ENCODE data around the gene FN1. TPM values are rescaled to one million over a fixed set of nuclear protein-coding genes. Genes with fewer than 3 reads are reported as not detected.

The FN1 gene
- polyA plus RNA-seq, 1 of the 3 experiments (the other 2 are of a cell fraction), result 1,671 TPM

DNA sequence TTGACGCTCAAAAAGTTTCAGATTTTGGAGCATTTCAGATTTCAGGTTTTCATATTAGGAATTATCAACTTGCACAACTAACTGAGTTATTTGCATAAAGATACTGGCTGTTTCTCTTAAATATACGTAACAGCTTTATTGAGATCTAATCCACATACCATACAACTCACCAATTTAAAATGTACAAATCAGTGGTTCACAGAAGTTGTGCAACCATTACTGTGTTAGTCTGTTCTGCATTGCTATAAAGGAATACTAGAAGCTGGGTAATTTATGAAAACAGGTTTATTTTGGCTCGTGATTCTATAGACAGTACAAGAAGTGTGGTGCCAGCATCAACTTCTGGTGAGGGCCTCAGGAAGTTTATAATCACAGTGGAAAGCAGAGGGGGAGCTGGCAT lies 115.8 kb downstream of the FN1 start:
- peaks cover 32 to 74% of the 10 kb centered on the region in 2 experiments for H3K36me3 ChIP-seq (replicated peaks in 1 of 2; ENCODE audit: control insufficient read depth in 1 of 2, insufficient read depth in 2 of 2, low read length in 1 of 2)
- no peaks in the 10 kb centered on the region for H3K9me2 ChIP-seq
- no peak overlapping the region for H3K9ac ChIP-seq
- H3K4me1 ChIP-seq (ENCODE audit: control insufficient read depth in 1 of 2, insufficient read depth in 2 of 2, low read depth in 1 of 2, low read length in 1 of 2), result no peaks in the 10 kb centered on the region; a peak in 1 of 4 replicates
- peaks cover 10% of the 10 kb centered on the region for H3F3A ChIP-seq (replicated peaks; ENCODE audit: insufficient read depth)
- no peaks in the 10 kb centered on the region for H3K9me3 ChIP-seq
- H3K4me3 ChIP-seq (ENCODE audit: low read depth in 2 of 2, low read length in 1 of 2), result no peak overlapping the region
- H4K20me1 ChIP-seq (ENCODE audit: insufficient read depth), result no peaks in the 10 kb centered on the region
- no peak for TF ChIP-seq MEF2A (IDR thresholded peaks at IDR 0.05; ENCODE audit: borderline replicate concordance, low read depth)
- TF ChIP-seq, protein P1, sequence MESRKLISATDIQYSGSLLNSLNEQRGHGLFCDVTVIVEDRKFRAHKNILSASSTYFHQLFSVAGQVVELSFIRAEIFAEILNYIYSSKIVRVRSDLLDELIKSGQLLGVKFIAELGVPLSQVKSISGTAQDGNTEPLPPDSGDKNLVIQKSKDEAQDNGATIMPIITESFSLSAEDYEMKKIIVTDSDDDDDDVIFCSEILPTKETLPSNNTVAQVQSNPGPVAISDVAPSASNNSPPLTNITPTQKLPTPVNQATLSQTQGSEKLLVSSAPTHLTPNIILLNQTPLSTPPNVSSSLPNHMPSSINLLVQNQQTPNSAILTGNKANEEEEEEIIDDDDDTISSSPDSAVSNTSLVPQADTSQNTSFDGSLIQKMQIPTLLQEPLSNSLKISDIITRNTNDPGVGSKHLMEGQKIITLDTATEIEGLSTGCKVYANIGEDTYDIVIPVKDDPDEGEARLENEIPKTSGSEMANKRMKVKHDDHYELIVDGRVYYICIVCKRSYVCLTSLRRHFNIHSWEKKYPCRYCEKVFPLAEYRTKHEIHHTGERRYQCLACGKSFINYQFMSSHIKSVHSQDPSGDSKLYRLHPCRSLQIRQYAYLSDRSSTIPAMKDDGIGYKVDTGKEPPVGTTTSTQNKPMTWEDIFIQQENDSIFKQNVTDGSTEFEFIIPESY (IDR thresholded peaks at IDR 0.05; ENCODE audit: borderline replicate concordance, low read depth), result no peak
- TF ChIP-seq, protein P2, sequence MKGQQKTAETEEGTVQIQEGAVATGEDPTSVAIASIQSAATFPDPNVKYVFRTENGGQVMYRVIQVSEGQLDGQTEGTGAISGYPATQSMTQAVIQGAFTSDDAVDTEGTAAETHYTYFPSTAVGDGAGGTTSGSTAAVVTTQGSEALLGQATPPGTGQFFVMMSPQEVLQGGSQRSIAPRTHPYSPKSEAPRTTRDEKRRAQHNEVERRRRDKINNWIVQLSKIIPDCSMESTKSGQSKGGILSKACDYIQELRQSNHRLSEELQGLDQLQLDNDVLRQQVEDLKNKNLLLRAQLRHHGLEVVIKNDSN (IDR thresholded peaks at IDR 0.05; ENCODE audit: borderline replicate concordance, low read depth), result no peak
- ChIA-PET POLR2A (no interaction called here), CTCF (interaction anchor here (0.9 to 1.3 kb wide), 3 partner anchors 8 to 359 kb away, joined by 3 read pairs; partner anchors contain the start of gene ATIC)
- DNase-seq, result no peak
- no peaks in the 10 kb centered on the region for H3K27me3 ChIP-seq (ENCODE audit: insufficient read depth)
- H3K27ac ChIP-seq (ENCODE audit: low read depth in 2 of 2, low read length in 1 of 2), result no peak overlapping the region
- H3K4me2 ChIP-seq, result no peak overlapping the region
- WGBS (ENCODE audit: low lambda C conversion rate), result 87% methylated on average over 3 of the region's 3 CpGs
- peaks cover 68% of the 10 kb centered on the region for H3K79me2 ChIP-seq (ENCODE audit: insufficient read depth)
- H2AFZ ChIP-seq (ENCODE audit: low read depth), result no peak overlapping the region

DNA sequence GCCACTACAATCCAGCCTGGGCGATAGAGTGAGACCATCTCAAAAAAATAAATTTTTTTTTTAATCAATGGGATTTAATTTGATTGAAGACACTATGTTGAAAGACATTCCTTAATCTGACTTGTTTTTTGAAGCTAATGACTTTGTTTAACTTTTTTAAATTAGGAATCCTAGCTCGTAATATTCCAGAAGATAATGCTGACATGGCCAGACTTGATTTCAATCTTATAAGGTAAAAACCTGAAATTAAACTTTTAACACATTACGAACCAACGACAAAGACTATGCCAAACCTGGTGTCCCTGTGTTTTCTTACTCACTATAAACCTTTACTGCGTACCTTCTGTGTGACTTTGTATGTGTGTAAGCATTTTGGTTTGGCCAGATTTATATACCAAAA lies 116.4 kb downstream of the FN1 start:
- 94% methylated on average over 5 of the region's 5 CpGs for WGBS (ENCODE audit: low lambda C conversion rate)
- peaks cover 13% of the 10 kb centered on the region for H3F3A ChIP-seq (replicated peaks; ENCODE audit: insufficient read depth)
- no peak for DNase-seq
- ChIA-PET POLR2A (no interaction called here), CTCF (interaction anchor here (1.1 kb wide), 1 partner anchor 358 kb away, joined by 3 read pairs; no protein-coding TSS in a partner anchor)
- H3K27me3 ChIP-seq (ENCODE audit: insufficient read depth), result no peaks in the 10 kb centered on the region
- H3K4me3 ChIP-seq (ENCODE audit: low read depth in 2 of 2, low read length in 1 of 2), result no peak overlapping the region
- no peak overlapping the region for H2AFZ ChIP-seq (ENCODE audit: low read depth)
- TF ChIP-seq RCOR1 (IDR thresholded peaks at IDR 0.05; ENCODE audit: low read length) (no peak), SIN3A (IDR thresholded peaks at IDR 0.05; ENCODE audit: borderline replicate concordance, low read depth, low read length) (no peak), ELF1 (IDR thresholded peaks at IDR 0.05) (no peak), EP300 (IDR thresholded peaks at IDR 0.05; ENCODE audit: borderline replicate concordance in 1 of 2, low read depth in 1 of 2, low read length in 1 of 2) (no peak), FOXJ3 (CRISPR knock-in tag; IDR thresholded peaks at IDR 0.05) (no peak), MEF2A (IDR thresholded peaks at IDR 0.05; ENCODE audit: borderline replicate concordance, low read depth) (no peak), GATA2 (CRISPR knock-in tag; IDR thresholded peaks at IDR 0.05) (no peak), MXI1 (IDR thresholded peaks at IDR 0.05; ENCODE audit: low read depth, low read length) (no peak), NRF1 (IDR thresholded peaks at IDR 0.05; ENCODE audit: low read depth, low read length) (no peak), RFX5 (IDR thresholded peaks at IDR 0.05; ENCODE audit: low read length) (no peak)
- TF ChIP-seq, protein P3, sequence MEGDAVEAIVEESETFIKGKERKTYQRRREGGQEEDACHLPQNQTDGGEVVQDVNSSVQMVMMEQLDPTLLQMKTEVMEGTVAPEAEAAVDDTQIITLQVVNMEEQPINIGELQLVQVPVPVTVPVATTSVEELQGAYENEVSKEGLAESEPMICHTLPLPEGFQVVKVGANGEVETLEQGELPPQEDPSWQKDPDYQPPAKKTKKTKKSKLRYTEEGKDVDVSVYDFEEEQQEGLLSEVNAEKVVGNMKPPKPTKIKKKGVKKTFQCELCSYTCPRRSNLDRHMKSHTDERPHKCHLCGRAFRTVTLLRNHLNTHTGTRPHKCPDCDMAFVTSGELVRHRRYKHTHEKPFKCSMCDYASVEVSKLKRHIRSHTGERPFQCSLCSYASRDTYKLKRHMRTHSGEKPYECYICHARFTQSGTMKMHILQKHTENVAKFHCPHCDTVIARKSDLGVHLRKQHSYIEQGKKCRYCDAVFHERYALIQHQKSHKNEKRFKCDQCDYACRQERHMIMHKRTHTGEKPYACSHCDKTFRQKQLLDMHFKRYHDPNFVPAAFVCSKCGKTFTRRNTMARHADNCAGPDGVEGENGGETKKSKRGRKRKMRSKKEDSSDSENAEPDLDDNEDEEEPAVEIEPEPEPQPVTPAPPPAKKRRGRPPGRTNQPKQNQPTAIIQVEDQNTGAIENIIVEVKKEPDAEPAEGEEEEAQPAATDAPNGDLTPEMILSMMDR (IDR thresholded peaks at IDR 0.05), result no peak
- TF ChIP-seq, protein P2 (IDR thresholded peaks at IDR 0.05; ENCODE audit: borderline replicate concordance, low read depth), result no peak
- TF ChIP-seq, protein P4, sequence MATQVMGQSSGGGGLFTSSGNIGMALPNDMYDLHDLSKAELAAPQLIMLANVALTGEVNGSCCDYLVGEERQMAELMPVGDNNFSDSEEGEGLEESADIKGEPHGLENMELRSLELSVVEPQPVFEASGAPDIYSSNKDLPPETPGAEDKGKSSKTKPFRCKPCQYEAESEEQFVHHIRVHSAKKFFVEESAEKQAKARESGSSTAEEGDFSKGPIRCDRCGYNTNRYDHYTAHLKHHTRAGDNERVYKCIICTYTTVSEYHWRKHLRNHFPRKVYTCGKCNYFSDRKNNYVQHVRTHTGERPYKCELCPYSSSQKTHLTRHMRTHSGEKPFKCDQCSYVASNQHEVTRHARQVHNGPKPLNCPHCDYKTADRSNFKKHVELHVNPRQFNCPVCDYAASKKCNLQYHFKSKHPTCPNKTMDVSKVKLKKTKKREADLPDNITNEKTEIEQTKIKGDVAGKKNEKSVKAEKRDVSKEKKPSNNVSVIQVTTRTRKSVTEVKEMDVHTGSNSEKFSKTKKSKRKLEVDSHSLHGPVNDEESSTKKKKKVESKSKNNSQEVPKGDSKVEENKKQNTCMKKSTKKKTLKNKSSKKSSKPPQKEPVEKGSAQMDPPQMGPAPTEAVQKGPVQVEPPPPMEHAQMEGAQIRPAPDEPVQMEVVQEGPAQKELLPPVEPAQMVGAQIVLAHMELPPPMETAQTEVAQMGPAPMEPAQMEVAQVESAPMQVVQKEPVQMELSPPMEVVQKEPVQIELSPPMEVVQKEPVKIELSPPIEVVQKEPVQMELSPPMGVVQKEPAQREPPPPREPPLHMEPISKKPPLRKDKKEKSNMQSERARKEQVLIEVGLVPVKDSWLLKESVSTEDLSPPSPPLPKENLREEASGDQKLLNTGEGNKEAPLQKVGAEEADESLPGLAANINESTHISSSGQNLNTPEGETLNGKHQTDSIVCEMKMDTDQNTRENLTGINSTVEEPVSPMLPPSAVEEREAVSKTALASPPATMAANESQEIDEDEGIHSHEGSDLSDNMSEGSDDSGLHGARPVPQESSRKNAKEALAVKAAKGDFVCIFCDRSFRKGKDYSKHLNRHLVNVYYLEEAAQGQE (IDR thresholded peaks at IDR 0.05; ENCODE audit: low read depth, low read length), result no peak
- H3K4me1 ChIP-seq (ENCODE audit: control insufficient read depth in 1 of 2, insufficient read depth in 2 of 2, low read depth in 1 of 2, low read length in 1 of 2), result no peaks in the 10 kb centered on the region; a peak in 1 of 4 replicates
- H3K4me2 ChIP-seq, result no peak overlapping the region
- H3K79me2 ChIP-seq (ENCODE audit: insufficient read depth), result peaks cover 68% of the 10 kb centered on the region
- H3K27ac ChIP-seq (ENCODE audit: low read depth in 2 of 2, low read length in 1 of 2), result no peak overlapping the region
- H3K36me3 ChIP-seq (replicated peaks in 1 of 2; ENCODE audit: control insufficient read depth in 1 of 2, insufficient read depth in 2 of 2, low read length in 1 of 2), result peaks cover 28 to 68% of the 10 kb centered on the region in 2 experiments
- no peaks in the 10 kb centered on the region for H4K20me1 ChIP-seq (ENCODE audit: insufficient read depth)
- H3K9me3 ChIP-seq, result no peaks in the 10 kb centered on the region
- H3K9ac ChIP-seq, result no peak overlapping the region
- no peaks in the 10 kb centered on the region for H3K9me2 ChIP-seq

Data from SK-N-SH (cell line).